ENCODE results near the gene HOXD3. TPM values are rescaled to one million over a fixed set of nuclear protein-coding genes. Genes with fewer than 3 reads are reported as not detected.
A peak's percentile ranks its signal among the peaks of the same experiment; 100 is the strongest.

Gene HOXD3
- total and polyA plus RNA-seq, 2 donors (not counting 1 experiment from before 2014, with no cell fraction given): not detected

- H3K9me3 ChIP-seq (ENCODE audit: control insufficient read depth, insufficient read depth, low read depth, low read length): no peaks in the 10 kb centered on the region
- H4K20me1 ChIP-seq (ENCODE audit: control insufficient read depth, extremely low read depth, insufficient read depth, low read length): no peaks in the 10 kb centered on the region
- H3K4me1 ChIP-seq (ENCODE audit: control insufficient read depth, extremely low read depth, insufficient read depth, low read length): no peaks in the 10 kb centered on the region
- H3K79me2 ChIP-seq (ENCODE audit: control insufficient read depth, insufficient read depth, low read length): no peaks in the 10 kb centered on the region
- no peak overlapping the region for H3K4me3 ChIP-seq (replicated peaks in 1 of 4; ENCODE audit: control extremely low read depth in 1 of 4, insufficient read depth in 1 of 4, low read depth in 3 of 4, low read length in 4 of 4)
- peaks cover 73% of the 10 kb centered on the region for H3K27me3 ChIP-seq (ENCODE audit: control insufficient read depth, insufficient read depth, low read length)
- H3K4me2 ChIP-seq (ENCODE audit: extremely low read depth, insufficient read depth, low read length): no peak overlapping the region
- DNase-seq (ENCODE audit: low read depth in 2 of 2): no peak
- no peaks in the 10 kb centered on the region for H3K36me3 ChIP-seq (ENCODE audit: control insufficient read depth, insufficient read depth, low read length)
- TF ChIP-seq EZH2 (IDR thresholded peaks at IDR 0.05; ENCODE audit: low read length, missing control alignments) (peak; percentile 47), CTCF (conservative IDR thresholded peaks at IDR 0.05 in 1 of 2, IDR thresholded peaks at IDR 0.05 in 1 of 2; ENCODE audit: low read depth in 1 of 2, low read length in 2 of 2) (no peak)
- no peak overlapping the region for H3K9ac ChIP-seq (ENCODE audit: insufficient read depth, low read length)
- no peak overlapping the region for H2AFZ ChIP-seq (ENCODE audit: low read length)
- H3K27ac ChIP-seq (ENCODE audit: insufficient read depth, low read length): no peak overlapping the region
Measured at GRCh38 chr2:176154576-176155252, 2.4 kb upstream of the HOXD3 start.

- Histone ChIP-seq H3K9me3 (ENCODE audit: control insufficient read depth, insufficient read depth, low read depth, low read length) (no peaks in the 10 kb centered on the region), H3K4me2 (ENCODE audit: extremely low read depth, insufficient read depth, low read length) (no peak overlapping the region), H3K27me3 (ENCODE audit: control insufficient read depth, insufficient read depth, low read length) (peaks cover 73% of the 10 kb centered on the region), H3K4me3 (replicated peaks in 1 of 4; ENCODE audit: control extremely low read depth in 1 of 4, insufficient read depth in 1 of 4, low read depth in 3 of 4, low read length in 4 of 4) (no peak overlapping the region), H4K20me1 (ENCODE audit: control insufficient read depth, extremely low read depth, insufficient read depth, low read length) (no peaks in the 10 kb centered on the region), H3K36me3 (ENCODE audit: control insufficient read depth, insufficient read depth, low read length) (no peaks in the 10 kb centered on the region), H3K79me2 (ENCODE audit: control insufficient read depth, insufficient read depth, low read length) (no peaks in the 10 kb centered on the region), H3K9ac (ENCODE audit: insufficient read depth, low read length) (no peak overlapping the region), H3K4me1 (ENCODE audit: control insufficient read depth, extremely low read depth, insufficient read depth, low read length) (no peaks in the 10 kb centered on the region), H3K27ac (ENCODE audit: insufficient read depth, low read length) (no peak overlapping the region), H2AFZ (ENCODE audit: low read length) (no peak overlapping the region)
- TF ChIP-seq CTCF (conservative IDR thresholded peaks at IDR 0.05 in 1 of 2, IDR thresholded peaks at IDR 0.05 in 1 of 2; ENCODE audit: low read depth in 1 of 2, low read length in 2 of 2) (no peak), EZH2 (IDR thresholded peaks at IDR 0.05; ENCODE audit: low read length, missing control alignments) (no peak)
- DNase-seq (ENCODE audit: low read depth in 2 of 2): no peak
Measured at GRCh38 chr2:176155356-176156044, 1.6 kb upstream of the HOXD3 start.

GRCh38 chr2:176156301-176156806 is 753 bp upstream of the HOXD3 start:
- H3K9ac ChIP-seq (ENCODE audit: insufficient read depth, low read length): no peak overlapping the region
- H3K27ac ChIP-seq (ENCODE audit: insufficient read depth, low read length): no peak overlapping the region
- no peak overlapping the region for H3K4me2 ChIP-seq (ENCODE audit: extremely low read depth, insufficient read depth, low read length)

More at GRCh38 chr2:176156301-176156806, 753 bp upstream of the HOXD3 start:
- no peaks in the 10 kb centered on the region for H3K4me1 ChIP-seq (ENCODE audit: control insufficient read depth, extremely low read depth, insufficient read depth, low read length)
- TF ChIP-seq EZH2 (IDR thresholded peaks at IDR 0.05; ENCODE audit: low read length, missing control alignments): no peak
- TF ChIP-seq CTCF (conservative IDR thresholded peaks at IDR 0.05 in 1 of 2, IDR thresholded peaks at IDR 0.05 in 1 of 2; ENCODE audit: low read depth in 1 of 2, low read length in 2 of 2): no peak
- H4K20me1 ChIP-seq (ENCODE audit: control insufficient read depth, extremely low read depth, insufficient read depth, low read length): no peaks in the 10 kb centered on the region
- no peaks in the 10 kb centered on the region for H3K9me3 ChIP-seq (ENCODE audit: control insufficient read depth, insufficient read depth, low read depth, low read length)
- H3K36me3 ChIP-seq (ENCODE audit: control insufficient read depth, insufficient read depth, low read length): no peaks in the 10 kb centered on the region
- peaks cover 72% of the 10 kb centered on the region for H3K27me3 ChIP-seq (ENCODE audit: control insufficient read depth, insufficient read depth, low read length)
- no peak overlapping the region for H3K4me3 ChIP-seq (replicated peaks in 1 of 4; ENCODE audit: control extremely low read depth in 1 of 4, insufficient read depth in 1 of 4, low read depth in 3 of 4, low read length in 4 of 4)
- no peaks in the 10 kb centered on the region for H3K79me2 ChIP-seq (ENCODE audit: control insufficient read depth, insufficient read depth, low read length)
- DNase-seq (ENCODE audit: low read depth in 2 of 2): no peak
- H2AFZ ChIP-seq (ENCODE audit: low read length): no peak overlapping the region

All from fibroblast of lung (primary cell).